ENCODE data around the gene DIP2C. TPM values are rescaled to one million over a fixed set of nuclear protein-coding genes. Genes with fewer than 3 reads are reported as not detected.
"Not testable (repeated sequence)": the region's sequence is repeated elsewhere in the genome, so short reads cannot be mapped to it uniquely, and the experiment has no call there.

DIP2C gene
- total RNA-seq, 1 experiment from 2014 or later: 4.6 TPM

DNA sequence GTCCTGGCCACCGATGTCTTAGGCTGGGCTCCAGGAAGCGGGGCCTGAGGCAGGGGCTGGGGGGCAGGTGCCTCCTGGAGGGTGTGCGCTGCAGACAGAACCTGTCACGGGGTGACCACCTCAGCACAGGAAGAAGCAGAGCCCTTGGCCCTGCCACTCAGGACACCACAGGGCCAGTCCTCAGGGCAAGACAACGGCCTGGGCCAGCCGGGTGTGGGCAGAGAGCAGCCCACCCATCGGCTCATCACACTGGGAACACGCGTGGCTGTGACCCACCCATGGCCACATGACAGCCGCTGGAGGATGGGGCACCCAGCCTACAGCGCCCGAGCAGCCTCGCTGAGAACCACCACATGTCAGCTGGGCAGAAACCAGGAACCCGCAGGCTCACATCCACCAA lies 5.9 kb upstream of the DIP2C start:
- no peak for DNase-seq (ENCODE audit: low read depth)

DNA sequence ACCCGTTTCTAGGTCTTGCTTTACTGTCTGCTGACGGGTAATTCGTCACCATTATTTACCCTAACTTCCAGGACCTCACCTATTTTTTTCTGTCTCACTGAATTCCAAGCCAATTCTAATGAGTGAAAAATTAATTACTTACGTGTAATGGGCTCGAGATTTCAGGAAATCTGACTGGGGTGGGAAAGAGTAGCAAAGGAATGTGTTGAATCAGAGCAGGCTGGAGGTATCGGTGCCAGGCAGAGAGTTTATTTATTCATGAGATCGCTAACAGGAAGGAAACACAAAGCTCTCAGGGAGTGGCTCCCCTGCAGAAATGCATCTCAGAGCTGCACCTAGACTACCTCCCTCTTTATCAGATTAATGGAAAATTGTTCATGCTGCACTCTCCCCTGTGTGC lies 4.0 kb upstream of the DIP2C start:
- DNase-seq (ENCODE audit: low read depth): peak; percentile 32

DNA sequence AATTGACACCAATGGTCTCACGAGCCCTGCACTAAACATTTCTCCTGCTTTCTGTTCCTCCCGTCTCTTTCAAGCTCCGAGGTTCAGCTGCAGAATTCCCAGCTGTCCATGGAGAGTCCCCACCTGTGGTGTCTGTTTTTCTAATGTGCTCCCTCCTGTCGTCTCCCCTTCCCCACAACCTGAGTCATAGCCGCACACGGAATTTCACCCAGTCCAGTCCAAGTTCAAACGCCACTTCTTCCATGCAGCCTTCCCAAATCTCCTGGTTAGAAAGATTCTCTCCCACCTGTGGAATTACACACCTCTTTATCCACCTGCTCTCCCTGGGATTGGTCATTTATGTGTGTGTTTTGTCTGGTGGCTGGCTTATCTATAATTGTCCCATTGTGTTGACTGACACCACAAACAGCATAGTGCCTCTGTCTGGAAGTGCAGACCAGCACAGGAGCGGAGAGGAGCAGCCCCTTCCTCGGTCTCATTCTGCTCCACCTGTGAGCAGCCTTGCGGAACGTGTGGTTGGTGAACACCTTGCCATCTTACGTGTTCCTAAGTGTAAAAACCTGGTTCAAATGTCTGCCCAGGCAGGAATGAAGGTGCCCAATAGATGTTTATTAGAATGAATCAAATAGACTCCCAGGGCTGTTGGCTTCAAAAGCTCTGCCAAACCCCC lies 3.3 kb upstream of the DIP2C start:
- DNase-seq (ENCODE audit: low read depth): no peak

DNA sequence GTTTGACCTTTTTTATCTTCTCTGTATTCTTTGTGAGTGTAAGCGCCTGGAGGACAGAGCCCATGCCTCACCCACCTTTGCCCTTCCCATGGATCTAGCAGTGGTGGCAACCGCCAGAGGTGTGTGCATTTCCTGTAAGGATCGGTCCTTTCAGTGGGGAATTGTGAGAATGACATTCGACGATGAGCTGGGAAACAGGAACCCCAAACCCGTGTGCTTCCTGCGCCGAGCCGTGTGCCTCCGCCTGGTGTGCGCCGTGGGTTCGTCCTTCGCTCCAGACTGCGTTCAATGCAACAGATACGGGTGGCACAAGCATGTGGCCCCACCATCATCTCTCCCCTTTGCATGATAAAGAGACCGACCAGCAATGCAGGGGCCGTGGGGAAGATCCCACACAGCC lies 1.7 kb upstream of the DIP2C start:
- no peak for DNase-seq (ENCODE audit: low read depth)

DNA sequence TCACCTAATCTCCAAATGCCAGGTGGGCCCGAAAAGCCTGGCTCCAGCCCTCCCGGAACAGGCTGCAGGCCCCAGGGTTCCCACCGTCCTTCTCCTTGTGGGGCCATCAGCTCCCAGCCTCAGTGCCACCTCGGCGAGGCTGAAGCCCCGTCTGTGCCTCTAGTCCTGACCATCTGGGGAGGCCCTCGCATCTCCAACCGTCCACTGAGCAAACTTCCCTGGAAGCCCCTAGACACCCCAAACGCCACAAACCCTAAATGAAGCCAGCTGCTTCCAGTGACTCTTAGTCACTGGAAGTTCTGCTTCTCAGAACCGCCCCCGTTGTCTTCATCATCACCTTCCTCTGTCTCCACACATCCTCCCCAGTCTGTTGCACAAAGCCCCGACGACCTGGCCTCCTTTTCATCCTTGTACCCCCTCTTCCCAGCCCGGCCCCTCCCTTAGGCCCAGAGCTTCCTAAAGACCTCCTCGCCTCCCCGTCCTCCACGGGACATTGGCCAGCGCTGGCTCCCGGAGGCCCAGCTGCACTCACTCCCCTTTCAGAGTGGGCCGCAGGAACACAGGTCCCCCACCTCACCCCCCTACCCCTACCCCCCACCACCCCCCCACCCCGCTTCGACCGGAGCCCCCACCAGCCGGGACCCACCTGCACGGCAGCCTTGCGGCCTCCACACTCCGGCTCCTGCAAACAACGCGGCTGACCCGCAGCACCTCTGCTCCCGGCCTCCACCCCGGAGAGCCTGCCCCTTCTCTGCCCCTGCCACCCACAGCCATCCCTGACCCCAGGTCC lies 1.1 kb upstream of the DIP2C start:
- DNase-seq (ENCODE audit: low read depth): no peak

DNA sequence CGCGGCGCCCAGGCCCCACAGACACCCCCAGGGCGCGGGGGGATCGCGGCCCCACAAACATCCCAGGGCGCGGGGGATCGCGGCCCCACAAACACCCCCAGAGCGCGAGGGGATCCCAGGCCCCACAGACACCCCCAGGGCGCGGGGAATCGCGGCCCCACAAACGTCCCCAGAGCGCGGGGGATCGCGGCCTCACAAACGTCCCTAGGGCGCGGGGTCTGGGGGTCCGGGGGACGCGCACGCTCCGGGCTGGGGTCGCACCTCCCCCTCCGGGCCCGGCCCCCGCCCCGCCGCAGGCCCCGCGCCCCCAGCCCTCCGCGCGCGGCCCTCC lies 382 bp downstream of the DIP2C start:
- no peak for DNase-seq (ENCODE audit: low read depth)

DNA sequence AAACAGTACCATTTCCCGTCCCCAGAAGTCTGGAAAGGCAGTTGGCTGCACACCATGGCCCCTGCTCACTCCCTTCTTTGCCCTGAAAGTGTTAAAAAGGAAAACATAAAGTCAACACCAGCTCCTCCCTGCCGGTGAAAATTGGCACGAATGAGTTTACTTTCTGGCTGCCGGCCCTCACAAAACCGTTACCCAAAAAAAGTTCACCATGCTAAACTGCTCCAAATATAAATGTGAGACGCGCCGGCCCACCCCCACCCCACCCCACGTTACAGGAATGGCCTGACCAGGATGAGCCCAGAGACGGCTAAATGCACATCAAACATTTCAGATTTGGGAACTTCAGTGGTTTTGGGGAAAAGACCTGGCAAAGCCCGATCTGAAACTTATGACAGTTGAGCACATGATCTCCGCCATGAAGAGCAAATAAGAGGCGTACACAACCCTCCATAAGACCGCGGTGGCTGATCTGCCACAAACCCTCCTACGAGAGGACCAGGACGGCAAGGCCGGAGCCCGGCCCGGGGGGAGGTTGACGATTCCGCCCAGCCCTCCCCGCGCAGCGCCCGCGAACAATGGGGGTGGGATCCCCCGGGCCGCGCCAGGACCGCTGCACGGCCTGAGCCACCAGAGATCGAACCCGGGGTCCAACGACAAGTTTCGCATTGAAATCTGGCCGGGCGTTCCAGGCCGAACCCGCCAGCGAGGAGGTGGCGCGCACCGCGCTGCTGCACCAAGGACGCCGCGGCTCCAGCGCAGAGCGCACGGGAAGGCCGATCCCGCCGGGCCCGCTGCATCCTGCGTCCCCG lies 952 bp downstream of the DIP2C start:
- no peak for DNase-seq (ENCODE audit: low read depth)

DNA sequence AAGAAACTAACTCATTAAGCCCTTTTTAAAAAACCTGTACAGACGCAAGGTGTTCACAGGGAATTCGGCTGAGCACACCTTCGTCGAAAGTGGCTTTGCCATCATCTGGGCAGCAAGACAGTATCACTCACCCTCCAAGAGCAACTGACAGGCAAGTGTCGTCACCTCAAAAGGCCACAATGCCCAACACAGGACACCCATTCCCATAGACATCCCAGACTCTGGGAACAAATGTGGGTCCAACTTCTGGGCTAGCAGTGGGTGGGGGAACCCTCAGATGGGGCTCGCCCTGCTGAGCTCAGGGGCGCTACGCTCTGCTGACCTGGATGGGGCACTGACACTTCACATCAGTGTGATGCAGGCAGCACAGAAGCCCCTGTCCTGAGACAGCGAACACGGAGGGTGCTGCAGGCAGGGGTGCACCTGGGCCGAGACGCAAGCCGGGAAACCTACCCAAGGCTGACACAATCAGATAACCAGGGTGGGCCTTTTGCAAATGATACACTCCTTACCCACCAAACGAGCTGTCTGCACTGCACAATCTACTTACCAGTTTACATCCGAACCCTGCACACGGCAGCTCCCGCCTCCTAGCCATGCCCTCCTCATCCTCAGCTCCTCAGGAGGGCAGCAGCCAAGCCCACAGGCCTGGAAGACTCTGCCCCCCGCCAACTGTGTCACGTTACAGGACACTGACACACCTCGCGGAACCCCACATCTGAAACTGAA lies 1.7 kb downstream of the DIP2C start:
- DNase-seq (ENCODE audit: low read depth): no peak

DNA sequence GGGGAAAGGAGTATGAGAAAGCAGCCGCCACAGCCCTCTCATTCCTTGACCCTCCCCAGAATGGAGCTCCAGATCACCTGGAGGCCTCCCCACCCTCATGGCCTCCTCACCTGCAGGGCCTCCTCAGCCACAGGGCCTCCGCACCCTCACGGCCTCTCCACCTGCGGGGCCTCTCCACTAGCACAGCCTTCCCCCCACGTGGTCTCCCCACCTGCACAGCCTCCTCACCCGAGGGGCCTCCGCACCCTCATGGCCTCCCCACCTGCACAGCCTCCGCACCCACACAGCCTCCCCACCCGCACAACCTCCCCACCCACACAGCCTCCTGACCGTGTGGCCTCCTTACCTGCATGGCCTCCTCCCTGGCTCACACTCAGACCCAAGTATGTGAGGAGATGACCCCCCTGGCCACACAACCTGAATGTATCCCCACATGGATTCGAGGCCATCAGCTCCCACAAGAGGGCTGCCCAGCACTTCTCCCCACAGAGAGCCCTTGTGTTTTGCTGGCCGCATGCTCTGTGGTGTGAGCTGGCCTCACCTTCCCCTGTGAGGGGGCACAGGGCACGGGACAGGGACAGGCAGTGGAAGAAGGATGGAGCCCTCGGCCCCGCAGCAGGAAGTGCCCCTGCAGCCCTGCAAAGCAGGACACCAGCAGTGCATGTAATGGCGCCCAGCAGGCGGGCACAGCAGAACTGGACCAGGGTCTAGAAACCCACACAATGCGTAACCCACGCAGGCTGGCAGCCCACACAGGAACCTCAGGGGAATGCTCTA lies 3.1 kb downstream of the DIP2C start:
- no peak for DNase-seq (ENCODE audit: low read depth)

DNA sequence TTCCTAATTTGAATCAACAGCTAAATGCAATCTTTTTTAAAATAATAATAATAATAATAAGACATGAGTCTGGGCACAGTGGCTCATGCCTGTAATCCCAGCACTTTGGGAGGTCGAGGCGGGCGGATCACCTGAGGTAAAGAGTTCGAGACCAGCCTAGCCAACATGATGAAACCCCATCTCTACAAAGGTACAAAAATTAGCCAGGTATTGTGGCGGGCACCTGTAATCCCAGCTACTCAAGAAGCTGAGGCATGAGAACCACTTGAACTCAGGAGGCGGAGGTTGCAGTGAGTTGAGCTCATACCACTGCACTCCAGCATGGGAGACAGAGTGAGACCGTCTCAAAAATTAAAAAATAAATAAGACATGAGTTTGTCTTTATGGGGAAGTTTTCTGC lies 3.9 kb downstream of the DIP2C start:
- DNase-seq (ENCODE audit: low read depth): no peak

DNA sequence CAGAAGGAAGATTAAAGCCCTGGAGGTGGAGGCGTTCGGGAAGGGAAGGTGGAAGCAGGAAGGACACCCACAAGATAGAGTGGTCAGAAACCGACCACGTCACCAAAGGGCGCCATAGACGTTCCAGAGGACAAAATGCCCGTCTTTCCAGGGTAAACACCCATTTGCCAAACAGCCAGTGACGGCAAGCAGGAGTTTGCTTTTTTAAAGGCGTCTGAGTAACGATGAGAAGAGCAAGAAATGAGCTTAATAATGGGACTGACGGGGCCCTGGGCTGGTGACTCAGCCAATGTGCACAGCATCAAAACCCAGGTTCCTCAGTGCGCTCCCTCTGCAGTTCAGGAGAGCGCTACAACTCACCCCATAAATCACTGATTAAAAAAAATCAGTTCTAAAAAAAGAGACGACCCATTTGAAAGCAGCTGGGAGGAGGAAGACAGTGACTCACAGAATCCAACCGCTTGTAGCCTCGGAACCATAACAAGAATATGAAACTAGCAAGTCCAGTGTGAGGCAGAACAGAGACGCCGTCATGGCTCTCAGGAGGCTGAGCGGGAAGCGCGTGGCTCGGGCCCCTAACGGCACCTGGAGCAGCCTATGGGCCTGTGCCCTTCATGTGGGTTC lies 5.9 kb downstream of the DIP2C start:
- DNase-seq (ENCODE audit: low read depth): peak; percentile 91

DNA sequence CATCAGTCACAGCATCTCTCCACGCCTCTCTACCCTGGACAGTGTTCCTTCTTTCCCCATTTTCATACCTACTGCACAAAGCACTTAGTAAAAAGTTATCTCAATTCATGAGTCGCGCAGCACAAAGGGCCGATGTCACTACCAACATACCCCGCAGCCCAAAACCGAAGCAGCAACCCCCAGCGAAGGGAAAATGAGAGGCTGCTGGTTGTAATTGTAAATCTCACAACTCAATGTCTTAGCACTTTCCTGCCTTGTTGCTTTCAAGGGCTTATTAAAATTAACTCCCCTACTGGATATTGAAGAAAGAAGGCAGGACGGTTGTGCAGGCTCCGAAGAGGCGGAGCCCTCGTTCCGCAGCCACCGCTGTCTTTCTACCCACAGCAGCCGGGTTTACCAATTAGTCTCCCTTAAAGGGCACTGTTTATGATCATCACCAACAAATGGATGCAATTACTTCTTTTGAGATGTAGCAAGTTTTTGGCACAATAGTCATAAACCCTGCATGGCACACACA lies 6.5 kb downstream of the DIP2C start:
- no peak for DNase-seq (ENCODE audit: low read depth)

DNA sequence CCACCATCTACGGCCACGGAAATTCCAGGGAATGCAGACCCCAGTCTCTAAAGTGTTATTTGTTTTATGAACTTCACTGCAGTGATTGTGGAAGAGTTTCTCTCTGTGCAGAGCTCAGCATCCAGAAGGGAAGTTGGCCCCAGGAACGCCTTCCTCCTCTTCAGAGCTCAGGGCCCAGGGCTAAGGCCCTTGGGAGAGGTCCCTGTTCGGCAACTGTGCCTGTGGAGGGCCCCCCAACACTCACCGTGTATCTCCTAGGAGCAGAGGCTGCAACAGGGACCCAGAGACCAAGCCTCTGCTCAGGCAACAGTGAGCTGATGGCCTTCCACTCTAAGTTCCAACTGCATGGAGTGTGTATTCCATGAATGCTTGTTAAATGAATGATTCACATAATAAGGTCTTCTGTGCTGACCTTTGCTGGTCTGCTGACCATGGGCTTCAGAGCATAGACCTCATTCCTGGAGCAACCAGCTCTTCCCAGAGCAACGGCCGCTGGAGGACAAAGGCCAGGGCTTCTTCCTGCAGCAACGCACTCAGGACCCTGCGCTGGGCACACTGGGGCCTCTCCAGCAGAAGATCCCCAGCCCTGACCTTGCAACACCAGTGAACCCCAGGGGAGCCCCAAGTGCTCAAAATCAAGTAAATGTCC lies 7.7 kb downstream of the DIP2C start:
- peak; percentile 75 for DNase-seq (ENCODE audit: low read depth)

DNA sequence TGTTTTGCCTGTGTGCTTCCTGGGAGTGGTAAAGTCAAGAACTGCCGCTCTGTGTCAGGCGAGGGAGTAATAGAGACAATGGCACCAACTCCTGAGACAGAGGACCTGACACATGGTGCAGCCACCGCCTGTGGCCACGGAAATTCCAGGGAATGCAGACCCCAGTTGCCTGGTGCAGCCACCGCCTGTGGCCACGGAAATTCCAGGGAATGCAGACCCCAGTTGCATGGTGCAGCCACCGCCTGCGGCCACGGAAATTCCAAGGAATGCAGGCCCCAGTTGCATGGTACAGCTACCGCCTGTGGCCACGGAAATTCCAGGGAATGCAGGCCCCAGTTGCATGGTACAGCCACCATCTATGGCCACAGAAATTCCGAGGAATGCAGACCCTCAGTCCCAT lies 8.7 kb downstream of the DIP2C start:
- no peak for DNase-seq (ENCODE audit: low read depth)

DNA sequence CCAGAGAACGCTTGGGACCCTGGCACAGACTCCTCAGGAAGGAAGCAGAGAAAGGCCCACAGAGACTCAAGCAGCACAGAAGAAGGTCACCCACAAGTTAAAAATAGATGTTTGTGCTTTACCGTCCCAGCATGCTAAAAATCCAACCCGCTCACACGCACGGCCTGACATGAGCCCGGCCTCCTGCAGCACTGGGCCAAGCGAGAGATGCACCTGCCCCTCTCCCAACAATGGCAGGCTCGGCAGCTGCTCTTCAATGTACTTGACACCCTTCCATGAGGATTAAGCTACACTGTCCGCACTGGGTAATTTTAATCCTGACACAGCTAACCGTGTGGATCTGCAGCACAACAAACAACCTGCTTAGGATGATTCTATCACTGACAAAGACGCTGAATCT lies 9.3 kb downstream of the DIP2C start:
- no peak for DNase-seq (ENCODE audit: low read depth)

DNA sequence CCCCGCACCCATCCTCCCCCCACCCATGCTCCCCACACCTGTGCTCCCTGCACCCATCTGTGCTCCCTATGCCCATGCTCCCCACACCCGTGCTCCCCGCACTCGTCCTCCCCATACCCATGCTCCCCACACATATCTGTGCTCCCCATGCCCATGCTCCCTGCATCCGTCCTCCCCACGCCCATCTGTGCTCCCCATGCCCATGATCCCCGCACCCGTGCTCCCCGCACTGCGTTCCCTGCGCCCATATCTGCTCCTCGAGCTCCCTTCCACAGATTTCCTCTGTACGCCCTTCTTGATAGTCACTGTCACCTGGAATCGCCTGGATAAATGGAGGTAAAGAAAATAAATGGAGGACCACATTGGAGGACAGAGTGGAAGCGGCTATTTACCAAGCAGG lies 9.9 kb downstream of the DIP2C start:
- no peak for DNase-seq (ENCODE audit: low read depth)

DNA sequence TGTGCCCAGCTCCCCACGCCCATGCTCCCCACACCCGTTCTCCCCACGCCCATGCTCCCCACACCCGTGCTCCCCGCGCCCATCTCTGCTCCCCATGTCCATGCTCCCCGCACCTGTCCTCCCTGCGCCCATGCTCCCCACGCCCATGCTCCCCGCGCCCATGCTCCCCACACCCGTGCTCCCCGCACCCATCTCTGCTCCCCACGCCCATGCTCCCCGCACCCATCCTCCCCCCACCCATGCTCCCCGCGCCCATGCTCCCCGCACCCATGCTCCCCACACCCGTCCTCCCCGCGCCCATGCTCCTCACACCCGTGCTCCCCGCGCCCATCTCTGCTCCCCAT lies 10.8 kb downstream of the DIP2C start:
- DNase-seq (ENCODE audit: low read depth): not testable (repeated sequence)

DNA sequence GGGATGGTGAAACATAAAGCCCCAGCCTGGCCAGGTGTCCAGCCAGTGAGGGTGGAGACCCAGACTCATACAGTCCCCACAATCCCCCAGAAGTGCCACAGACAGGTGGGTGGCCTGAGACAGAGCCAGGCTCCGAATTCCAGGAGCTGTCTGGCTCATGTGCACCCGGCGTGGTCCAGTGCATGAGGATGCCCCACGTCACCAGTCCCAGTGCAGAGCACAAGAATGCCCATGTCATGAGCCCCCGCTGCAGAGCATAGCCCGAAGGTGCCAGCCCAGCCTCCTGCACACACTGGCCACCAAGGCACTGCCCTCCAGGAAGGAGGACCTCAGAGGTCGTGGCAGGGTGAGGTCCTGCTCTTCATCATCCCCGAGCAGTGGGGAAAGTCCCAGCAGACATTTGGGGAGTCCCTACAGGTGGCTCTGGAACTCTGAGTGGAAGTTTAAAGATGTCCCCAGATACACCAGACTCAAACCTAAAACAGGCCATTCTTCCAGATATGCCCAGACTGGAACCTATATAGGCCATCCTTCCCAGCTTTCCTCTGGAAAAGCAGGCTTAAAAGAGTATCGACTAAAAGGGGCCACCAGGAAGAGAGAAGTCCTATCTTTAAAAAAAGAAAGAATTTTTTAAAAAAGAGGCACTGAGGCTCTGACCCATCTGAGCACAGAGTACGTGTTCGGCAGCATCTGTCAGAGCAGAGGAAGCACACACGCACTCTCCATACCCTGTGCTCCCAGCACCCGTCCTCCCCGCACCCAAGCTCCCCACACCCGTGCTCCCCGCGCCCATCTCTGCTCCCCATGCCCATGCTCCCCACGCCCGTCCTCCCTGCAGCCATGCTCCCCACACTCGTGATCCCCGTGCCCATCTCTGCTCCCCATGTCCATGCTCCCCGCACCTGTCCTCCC lies 11.5 kb downstream of the DIP2C start:
- no peak for DNase-seq (ENCODE audit: low read depth)

DNA sequence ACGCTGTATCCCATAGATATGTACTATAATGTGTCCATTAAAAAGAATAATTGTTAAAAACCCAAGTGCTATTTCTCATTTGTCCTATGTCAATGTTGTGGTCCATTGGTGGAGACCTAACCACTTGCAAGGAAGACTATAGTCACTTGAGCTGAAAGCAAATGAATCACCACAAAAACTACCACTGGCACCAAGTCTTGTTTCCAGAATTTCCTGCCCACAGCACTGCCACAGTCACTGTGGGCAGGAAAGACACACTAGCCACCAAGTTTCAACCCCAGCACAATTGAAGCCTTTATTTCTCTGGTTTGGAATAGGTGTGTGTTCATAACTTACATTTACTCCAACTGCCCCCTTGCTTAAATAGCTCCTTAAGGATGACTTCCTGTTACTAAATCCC lies 12.4 kb downstream of the DIP2C start:
- no peak for DNase-seq (ENCODE audit: low read depth)
